Liver (tissue), 4 donors: Measurements from ENCODE around the gene LCP2. TPM values are rescaled to one million over a fixed set of nuclear protein-coding genes. Genes with fewer than 3 reads are reported as not detected.

Experiments
- polyA plus RNA-seq, 2 donors: library from polyadenylated mRNA; stranded (reverse) in 1 of 2; unstranded in 1 of 2; fragments of 200-250 nt in 1 of 2; fragments of >200 nt in 1 of 2; fragmentation: Nextera tagmentation in 1 of 2; extraction: Ambion mirVana in 1 of 2; gene quantifications; one replicate each; pipeline versions ENCODE4 v1.2.1 to v1.2.3, GENCODE V29; 2013 to 2015
- total RNA-seq, 2 donors: library from RNA; depleted of rRNA; stranded (reverse); fragments of >200 nt; gene quantifications; one replicate each; pipeline ENCODE4 v1.2.3, GENCODE V29; 2014
- donor health status: healthy.
- donor health status: healthy.
- donor health status: healthy.

LCP2 gene
- total and polyA plus RNA-seq, 4 donors, result 3.6 to 16.3 (median 6.7) TPM

Other genes with a start within 250 kb of the LCP2 start
- not detected for gene FOXI1, start 191.9 kb downstream of the LCP2 start, total RNA-seq
- gene FOXI1, start 191.9 kb downstream of the LCP2 start, polyA plus RNA-seq, result not detected
- gene C5orf58, start 64.8 kb downstream of the LCP2 start, total RNA-seq, result not detected
- under 1 TPM in 1 of 2 donors, not detected in 1; 0.64 TPM for gene C5orf58, start 64.8 kb downstream of the LCP2 start, polyA plus RNA-seq
- gene KCNMB1, start 91.6 kb upstream of the LCP2 start, total RNA-seq, result under 1 TPM; 0.14 to 0.25 TPM
- under 1 TPM; 0.04 to 0.31 TPM for gene KCNMB1, start 91.6 kb upstream of the LCP2 start, polyA plus RNA-seq
- under 1 TPM; 0.08 to 0.23 TPM for gene KCNIP1, start 206.2 kb upstream of the LCP2 start, total RNA-seq
- gene KCNIP1, start 206.2 kb upstream of the LCP2 start, polyA plus RNA-seq, result not detected